OCI-LY3 (cell line): ENCODE data around the gene OR14A2.

Source experiments
- CTCF ChIP-seq: fragments of 200-600, 300-600 bp; sonication (generic); IDR thresholded peaks from 2 replicates; pipeline ENCODE4 v1.5.1; 2014; ENCODE audit warnings: antibody characterized with exemption, low read length, low read depth
- EZH2phosphoT487 ChIP-seq: fragments of 200-600 bp; shearing (Covaris generic); IDR thresholded peaks from 2 replicates; pipeline ENCODE4 v1.6.1; 2018; ENCODE audit warnings: antibody characterized with exemption, mixed run types, low read depth

GRCh38 chr1:247748041-247748440 lies at the start of gene OR14A2:
- TF ChIP-seq CTCF (no peak), EZH2phosphoT487 (no peak)
